ENCODE measurements around the gene FMNL2. TPM values are rescaled to one million over a fixed set of nuclear protein-coding genes. Genes with fewer than 3 reads are reported as not detected.

Gene FMNL2
- total and polyA plus RNA-seq, 2 experiments from 2014 or later, result 16.5 to 45.4 TPM

DNA sequence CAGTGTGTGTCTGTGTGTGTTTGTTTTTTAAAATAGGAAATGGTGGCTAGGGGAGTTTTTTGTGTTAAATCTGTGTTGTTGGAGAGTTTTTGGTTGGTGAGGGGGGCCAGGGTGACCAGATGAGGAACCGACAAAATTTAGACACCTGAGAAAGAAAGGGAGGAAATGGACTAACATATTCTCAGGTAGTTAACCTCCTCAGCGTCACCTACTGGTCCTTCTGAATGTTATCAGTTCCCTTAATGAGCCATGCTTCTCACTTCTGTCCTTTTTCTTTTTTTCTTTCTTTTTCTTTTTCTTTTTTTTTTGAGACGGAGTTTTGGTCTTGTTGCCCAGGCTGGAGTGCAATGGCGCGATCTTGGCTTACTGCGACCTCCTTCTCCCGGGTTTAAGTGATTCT lies 107.0 kb downstream of the FMNL2 start:
- Mint-ChIP-seq H3K27ac (peak overlapping the region; percentile 10), H3K36me3 (ENCODE audit: low read depth) (no peaks in the 10 kb centered on the region; the same call in 2 of the 3 replicates), H3K4me1 (peaks cover 75% of the 10 kb centered on the region), H3K4me3 (no peak overlapping the region), H3K9me3 (no peaks in the 10 kb centered on the region), H3K27me3 (ENCODE audit: insufficient read depth, low read depth, poor library complexity) (peaks cover 7% of the 10 kb centered on the region)
- ATAC-seq (peak; percentile 29; the same call in 2 of the 3 replicates), DNase-seq (ENCODE audit: low spot score) (peak; percentile 45)
- H3K27ac ChIP-seq (ENCODE audit: low read depth), result no peak overlapping the region
- H3K9me2 ChIP-seq (ENCODE audit: insufficient read depth), result 0 out of 2 replicates have a peak, but pooled peaks cover 4% of the 10 kb centered on the region
- no peaks in the 10 kb centered on the region for H3K36me3 ChIP-seq (ENCODE audit: insufficient read depth)
- no peak overlapping the region for H3K4me3 ChIP-seq
- no peaks in the 10 kb centered on the region for H3K27me3 ChIP-seq (ENCODE audit: insufficient read depth)
- H3K4me1 ChIP-seq (ENCODE audit: insufficient read depth), result peaks cover 47% of the 10 kb centered on the region
- H3K79me2 ChIP-seq (replicated peaks; ENCODE audit: insufficient read depth), result peaks cover 98% of the 10 kb centered on the region
- H2AFZ ChIP-seq, result no peak overlapping the region
- TF ChIP-seq, protein P1, sequence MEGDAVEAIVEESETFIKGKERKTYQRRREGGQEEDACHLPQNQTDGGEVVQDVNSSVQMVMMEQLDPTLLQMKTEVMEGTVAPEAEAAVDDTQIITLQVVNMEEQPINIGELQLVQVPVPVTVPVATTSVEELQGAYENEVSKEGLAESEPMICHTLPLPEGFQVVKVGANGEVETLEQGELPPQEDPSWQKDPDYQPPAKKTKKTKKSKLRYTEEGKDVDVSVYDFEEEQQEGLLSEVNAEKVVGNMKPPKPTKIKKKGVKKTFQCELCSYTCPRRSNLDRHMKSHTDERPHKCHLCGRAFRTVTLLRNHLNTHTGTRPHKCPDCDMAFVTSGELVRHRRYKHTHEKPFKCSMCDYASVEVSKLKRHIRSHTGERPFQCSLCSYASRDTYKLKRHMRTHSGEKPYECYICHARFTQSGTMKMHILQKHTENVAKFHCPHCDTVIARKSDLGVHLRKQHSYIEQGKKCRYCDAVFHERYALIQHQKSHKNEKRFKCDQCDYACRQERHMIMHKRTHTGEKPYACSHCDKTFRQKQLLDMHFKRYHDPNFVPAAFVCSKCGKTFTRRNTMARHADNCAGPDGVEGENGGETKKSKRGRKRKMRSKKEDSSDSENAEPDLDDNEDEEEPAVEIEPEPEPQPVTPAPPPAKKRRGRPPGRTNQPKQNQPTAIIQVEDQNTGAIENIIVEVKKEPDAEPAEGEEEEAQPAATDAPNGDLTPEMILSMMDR (conservative IDR thresholded peaks at IDR 0.05; ENCODE audit: low read depth in 2 of 2), result peak; percentile 40 to 55; a peak in 3 of 4 replicates
- TF ChIP-seq POLR2AphosphoS5 (IDR thresholded peaks at IDR 0.05; ENCODE audit: low read depth) (no peak), EZH2phosphoT487 (IDR thresholded peaks at IDR 0.05; ENCODE audit: unreplicated experiment) (no peak), JUNB (IDR thresholded peaks at IDR 0.05; ENCODE audit: unreplicated experiment) (no peak)
- TF ChIP-seq, protein P2, sequence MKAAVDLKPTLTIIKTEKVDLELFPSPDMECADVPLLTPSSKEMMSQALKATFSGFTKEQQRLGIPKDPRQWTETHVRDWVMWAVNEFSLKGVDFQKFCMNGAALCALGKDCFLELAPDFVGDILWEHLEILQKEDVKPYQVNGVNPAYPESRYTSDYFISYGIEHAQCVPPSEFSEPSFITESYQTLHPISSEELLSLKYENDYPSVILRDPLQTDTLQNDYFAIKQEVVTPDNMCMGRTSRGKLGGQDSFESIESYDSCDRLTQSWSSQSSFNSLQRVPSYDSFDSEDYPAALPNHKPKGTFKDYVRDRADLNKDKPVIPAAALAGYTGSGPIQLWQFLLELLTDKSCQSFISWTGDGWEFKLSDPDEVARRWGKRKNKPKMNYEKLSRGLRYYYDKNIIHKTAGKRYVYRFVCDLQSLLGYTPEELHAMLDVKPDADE (IDR thresholded peaks at IDR 0.05), result no peak
- TF ChIP-seq, protein P3, sequence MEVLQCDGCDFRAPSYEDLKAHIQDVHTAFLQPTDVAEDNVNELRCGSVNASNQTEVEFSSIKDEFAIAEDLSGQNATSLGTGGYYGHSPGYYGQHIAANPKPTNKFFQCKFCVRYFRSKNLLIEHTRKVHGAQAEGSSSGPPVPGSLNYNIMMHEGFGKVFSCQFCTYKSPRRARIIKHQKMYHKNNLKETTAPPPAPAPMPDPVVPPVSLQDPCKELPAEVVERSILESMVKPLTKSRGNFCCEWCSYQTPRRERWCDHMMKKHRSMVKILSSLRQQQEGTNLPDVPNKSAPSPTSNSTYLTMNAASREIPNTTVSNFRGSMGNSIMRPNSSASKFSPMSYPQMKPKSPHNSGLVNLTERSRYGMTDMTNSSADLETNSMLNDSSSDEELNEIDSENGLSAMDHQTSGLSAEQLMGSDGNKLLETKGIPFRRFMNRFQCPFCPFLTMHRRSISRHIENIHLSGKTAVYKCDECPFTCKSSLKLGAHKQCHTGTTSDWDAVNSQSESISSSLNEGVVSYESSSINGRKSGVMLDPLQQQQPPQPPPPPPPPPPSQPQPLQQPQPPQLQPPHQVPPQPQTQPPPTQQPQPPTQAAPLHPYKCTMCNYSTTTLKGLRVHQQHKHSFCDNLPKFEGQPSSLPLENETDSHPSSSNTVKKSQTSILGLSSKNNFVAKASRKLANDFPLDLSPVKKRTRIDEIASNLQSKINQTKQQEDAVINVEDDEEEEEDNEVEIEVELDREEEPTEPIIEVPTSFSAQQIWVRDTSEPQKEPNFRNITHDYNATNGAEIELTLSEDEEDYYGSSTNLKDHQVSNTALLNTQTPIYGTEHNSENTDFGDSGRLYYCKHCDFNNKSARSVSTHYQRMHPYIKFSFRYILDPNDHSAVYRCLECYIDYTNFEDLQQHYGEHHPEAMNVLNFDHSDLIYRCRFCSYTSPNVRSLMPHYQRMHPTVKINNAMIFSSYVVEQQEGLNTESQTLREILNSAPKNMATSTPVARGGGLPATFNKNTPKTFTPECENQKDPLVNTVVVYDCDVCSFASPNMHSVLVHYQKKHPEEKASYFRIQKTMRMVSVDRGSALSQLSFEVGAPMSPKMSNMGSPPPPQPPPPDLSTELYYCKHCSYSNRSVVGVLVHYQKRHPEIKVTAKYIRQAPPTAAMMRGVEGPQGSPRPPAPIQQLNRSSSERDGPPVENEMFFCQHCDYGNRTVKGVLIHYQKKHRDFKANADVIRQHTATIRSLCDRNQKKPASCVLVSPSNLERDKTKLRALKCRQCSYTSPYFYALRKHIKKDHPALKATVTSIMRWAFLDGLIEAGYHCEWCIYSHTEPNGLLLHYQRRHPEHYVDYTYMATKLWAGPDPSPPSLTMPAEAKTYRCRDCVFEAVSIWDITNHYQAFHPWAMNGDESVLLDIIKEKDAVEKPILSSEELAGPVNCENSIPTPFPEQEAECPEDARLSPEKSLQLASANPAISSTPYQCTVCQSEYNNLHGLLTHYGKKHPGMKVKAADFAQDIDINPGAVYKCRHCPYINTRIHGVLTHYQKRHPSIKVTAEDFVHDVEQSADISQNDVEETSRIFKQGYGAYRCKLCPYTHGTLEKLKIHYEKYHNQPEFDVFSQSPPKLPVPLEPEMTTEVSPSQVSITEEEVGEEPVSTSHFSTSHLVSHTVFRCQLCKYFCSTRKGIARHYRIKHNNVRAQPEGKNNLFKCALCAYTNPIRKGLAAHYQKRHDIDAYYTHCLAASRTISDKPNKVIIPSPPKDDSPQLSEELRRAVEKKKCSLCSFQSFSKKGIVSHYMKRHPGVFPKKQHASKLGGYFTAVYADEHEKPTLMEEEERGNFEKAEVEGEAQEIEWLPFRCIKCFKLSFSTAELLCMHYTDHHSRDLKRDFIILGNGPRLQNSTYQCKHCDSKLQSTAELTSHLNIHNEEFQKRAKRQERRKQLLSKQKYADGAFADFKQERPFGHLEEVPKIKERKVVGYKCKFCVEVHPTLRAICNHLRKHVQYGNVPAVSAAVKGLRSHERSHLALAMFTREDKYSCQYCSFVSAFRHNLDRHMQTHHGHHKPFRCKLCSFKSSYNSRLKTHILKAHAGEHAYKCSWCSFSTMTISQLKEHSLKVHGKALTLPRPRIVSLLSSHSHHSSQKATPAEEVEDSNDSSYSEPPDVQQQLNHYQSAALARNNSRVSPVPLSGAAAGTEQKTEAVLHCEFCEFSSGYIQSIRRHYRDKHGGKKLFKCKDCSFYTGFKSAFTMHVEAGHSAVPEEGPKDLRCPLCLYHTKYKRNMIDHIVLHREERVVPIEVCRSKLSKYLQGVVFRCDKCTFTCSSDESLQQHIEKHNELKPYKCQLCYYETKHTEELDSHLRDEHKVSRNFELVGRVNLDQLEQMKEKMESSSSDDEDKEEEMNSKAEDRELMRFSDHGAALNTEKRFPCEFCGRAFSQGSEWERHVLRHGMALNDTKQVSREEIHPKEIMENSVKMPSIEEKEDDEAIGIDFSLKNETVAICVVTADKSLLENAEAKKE (CRISPR knock-in tag; IDR thresholded peaks at IDR 0.05), result no peak
- H4K20me1 ChIP-seq (replicated peaks; ENCODE audit: insufficient read depth), result peaks cover 4% of the 10 kb centered on the region; the same call in 1 of the 2 replicates
- no peak overlapping the region for H3K4me2 ChIP-seq
- H3F3A ChIP-seq (replicated peaks; ENCODE audit: low read depth), result no peaks in the 10 kb centered on the region
